Mononuclear cell (primary cell): Measurements from ENCODE around the gene FEN1. TPM values are rescaled to one million over a fixed set of nuclear protein-coding genes. Genes with fewer than 3 reads are reported as not detected.

Source experiments
- H3K27me3 ChIP-seq: 2 replicates; pipeline ENCODE4 v1.6.0; 2011; ENCODE audit warnings: low read length, control low read depth; ENCODE audit not compliant: insufficient read depth
- H3K4me1 ChIP-seq: 2 replicates; pipeline ENCODE4 v1.5.1; 2011; ENCODE audit warnings: mild to moderate bottlenecking, low read length, control low read depth; ENCODE audit not compliant: insufficient read depth
- H3K4me3 ChIP-seq: 2 replicates; pipeline ENCODE4 v1.5.1; 2011; ENCODE audit warnings: mild to moderate bottlenecking, low read length, moderate library complexity
- H3K9me3 ChIP-seq: 2 replicates; pipeline ENCODE4 v1.5.1; 2011; ENCODE audit warnings: low read depth, mild to moderate bottlenecking, control low read depth, low read length
- total RNA-seq: library from RNA; depleted of rRNA; stranded (reverse); fragments of >200 nt; gene quantifications from one replicate; pipeline ENCODE4 v1.2.3, GENCODE V29; 2012

Gene FEN1
- total RNA-seq, 1 donor = 13.1 TPM

- H3K9me3 ChIP-seq = no peaks in the 10 kb centered on the region
- no peak overlapping the region for H3K4me3 ChIP-seq
- H3K4me1 ChIP-seq = peaks cover 10% of the 10 kb centered on the region
- peaks cover 22% of the 10 kb centered on the region for H3K27me3 ChIP-seq
Measured at GRCh38 chr11:61752925-61753521, 39.7 kb upstream of the FEN1 start.

GRCh38 chr11:61753672-61754071 lies 39.0 kb upstream of the FEN1 start:
- H3K4me3 ChIP-seq = no peak overlapping the region
- peaks cover 10% of the 10 kb centered on the region for H3K4me1 ChIP-seq
- H3K27me3 ChIP-seq = peaks cover 22% of the 10 kb centered on the region
- no peaks in the 10 kb centered on the region for H3K9me3 ChIP-seq

GRCh38 chr11:61754534-61755482 lies 37.9 kb upstream of the FEN1 start:
- no peaks in the 10 kb centered on the region for H3K9me3 ChIP-seq
- H3K27me3 ChIP-seq = peaks cover 22% of the 10 kb centered on the region
- H3K4me1 ChIP-seq = peaks cover 10% of the 10 kb centered on the region
- H3K4me3 ChIP-seq = no peak overlapping the region

GRCh38 chr11:61756147-61756451 lies 36.6 kb upstream of the FEN1 start:
- Histone ChIP-seq H3K27me3 (peaks cover 19% of the 10 kb centered on the region), H3K4me3 (no peak overlapping the region), H3K4me1 (peaks cover 10% of the 10 kb centered on the region), H3K9me3 (no peaks in the 10 kb centered on the region)

GRCh38 chr11:61756452-61757212 lies 36.1 kb upstream of the FEN1 start:
- no peaks in the 10 kb centered on the region for H3K9me3 ChIP-seq
- no peak overlapping the region for H3K4me3 ChIP-seq
- peaks cover 14% of the 10 kb centered on the region for H3K27me3 ChIP-seq
- peaks cover 10% of the 10 kb centered on the region for H3K4me1 ChIP-seq

- Histone ChIP-seq H3K4me1 (peaks cover 6% of the 10 kb centered on the region), H3K27me3 (peaks cover 9% of the 10 kb centered on the region), H3K4me3 (no peak overlapping the region), H3K9me3 (no peaks in the 10 kb centered on the region)
Measured at GRCh38 chr11:61757213-61757862, 35.4 kb upstream of the FEN1 start.

- Histone ChIP-seq H3K9me3 (no peaks in the 10 kb centered on the region), H3K27me3 (no peaks in the 10 kb centered on the region), H3K4me1 (no peaks in the 10 kb centered on the region), H3K4me3 (no peak overlapping the region)
Measured at GRCh38 chr11:61760946-61761345, 31.8 kb upstream of the FEN1 start.

- no peaks in the 10 kb centered on the region for H3K4me1 ChIP-seq
- H3K9me3 ChIP-seq = no peaks in the 10 kb centered on the region
- H3K27me3 ChIP-seq = no peaks in the 10 kb centered on the region
- H3K4me3 ChIP-seq = no peak overlapping the region
Measured at GRCh38 chr11:61761440-61762222, 31.1 kb upstream of the FEN1 start.

GRCh38 chr11:61762223-61762615 lies 30.5 kb upstream of the FEN1 start:
- Histone ChIP-seq H3K4me1 (no peaks in the 10 kb centered on the region), H3K9me3 (no peaks in the 10 kb centered on the region), H3K4me3 (no peak overlapping the region), H3K27me3 (no peaks in the 10 kb centered on the region)

GRCh38 chr11:61762798-61763197 lies 29.9 kb upstream of the FEN1 start:
- Histone ChIP-seq H3K4me1 (no peaks in the 10 kb centered on the region), H3K4me3 (no peak overlapping the region), H3K9me3 (no peaks in the 10 kb centered on the region), H3K27me3 (no peaks in the 10 kb centered on the region)

GRCh38 chr11:61763930-61764605 lies 28.6 kb upstream of the FEN1 start:
- Histone ChIP-seq H3K4me3 (no peak overlapping the region), H3K4me1 (no peaks in the 10 kb centered on the region), H3K9me3 (no peaks in the 10 kb centered on the region), H3K27me3 (no peaks in the 10 kb centered on the region)

- H3K4me1 ChIP-seq = no peaks in the 10 kb centered on the region
- no peak overlapping the region for H3K4me3 ChIP-seq
- H3K27me3 ChIP-seq = no peaks in the 10 kb centered on the region
- H3K9me3 ChIP-seq = no peaks in the 10 kb centered on the region
Measured at GRCh38 chr11:61764606-61765260, 28.0 kb upstream of the FEN1 start.

GRCh38 chr11:61765550-61766253 lies 27.0 kb upstream of the FEN1 start:
- Histone ChIP-seq H3K4me3 (no peak overlapping the region), H3K9me3 (no peaks in the 10 kb centered on the region), H3K27me3 (no peaks in the 10 kb centered on the region), H3K4me1 (no peaks in the 10 kb centered on the region)
